Esophagus squamous epithelium (tissue), 4 donors: ENCODE results near the gene NUP205.

Source experiments
- POLR2A ChIP-seq, 4 donors: fragments of 450-650 bp; IDR thresholded peaks; one replicate each; pipeline ENCODE4 v1.6.1; 2017; ENCODE audit warnings: antibody characterized with exemption in 4 of 4, mild to moderate bottlenecking in 4 of 4, moderate library complexity in 3 of 4
- TF ChIP-seq, protein P1 (sequence below), 6 experiments: fragments of 450-650 bp in 4 of 6; fragments of 200-600 bp in 2 of 6; sonication (generic) in 2 of 6; IDR thresholded peaks; one replicate each; pipeline ENCODE4 v1.5.1; 2016 to 2019; ENCODE audit warnings: antibody characterized with exemption in 6 of 6, mild to moderate bottlenecking in 4 of 6, moderate library complexity in 4 of 6

DNA sequence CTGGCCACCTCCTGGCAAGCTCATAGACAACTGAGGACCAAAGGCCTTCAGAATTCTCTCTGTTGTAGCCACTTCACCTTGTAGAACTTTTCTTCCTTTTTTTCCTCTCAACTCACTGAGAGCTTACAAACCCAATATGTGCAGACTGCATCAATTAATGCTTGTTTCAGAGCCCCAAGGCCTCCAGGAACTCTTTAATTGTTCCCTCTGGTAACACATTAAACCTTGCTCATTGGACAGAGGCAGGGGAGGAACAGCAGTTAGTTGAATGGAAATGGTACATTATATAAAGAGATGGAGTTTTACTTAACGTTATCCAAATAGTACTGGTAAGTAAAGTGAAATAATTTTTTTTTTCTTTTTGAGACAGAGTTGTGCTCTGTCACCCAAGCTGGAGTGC lies 129.7 kb downstream of the NUP205 start:
- no peak for TF ChIP-seq POLR2A (IDR thresholded peaks at IDR 0.05)
- TF ChIP-seq, protein P1, sequence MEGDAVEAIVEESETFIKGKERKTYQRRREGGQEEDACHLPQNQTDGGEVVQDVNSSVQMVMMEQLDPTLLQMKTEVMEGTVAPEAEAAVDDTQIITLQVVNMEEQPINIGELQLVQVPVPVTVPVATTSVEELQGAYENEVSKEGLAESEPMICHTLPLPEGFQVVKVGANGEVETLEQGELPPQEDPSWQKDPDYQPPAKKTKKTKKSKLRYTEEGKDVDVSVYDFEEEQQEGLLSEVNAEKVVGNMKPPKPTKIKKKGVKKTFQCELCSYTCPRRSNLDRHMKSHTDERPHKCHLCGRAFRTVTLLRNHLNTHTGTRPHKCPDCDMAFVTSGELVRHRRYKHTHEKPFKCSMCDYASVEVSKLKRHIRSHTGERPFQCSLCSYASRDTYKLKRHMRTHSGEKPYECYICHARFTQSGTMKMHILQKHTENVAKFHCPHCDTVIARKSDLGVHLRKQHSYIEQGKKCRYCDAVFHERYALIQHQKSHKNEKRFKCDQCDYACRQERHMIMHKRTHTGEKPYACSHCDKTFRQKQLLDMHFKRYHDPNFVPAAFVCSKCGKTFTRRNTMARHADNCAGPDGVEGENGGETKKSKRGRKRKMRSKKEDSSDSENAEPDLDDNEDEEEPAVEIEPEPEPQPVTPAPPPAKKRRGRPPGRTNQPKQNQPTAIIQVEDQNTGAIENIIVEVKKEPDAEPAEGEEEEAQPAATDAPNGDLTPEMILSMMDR (IDR thresholded peaks at IDR 0.05): no peak
